T-cell (primary cell): ENCODE measurements around the gene HLTF. TPM values are rescaled to one million over a fixed set of nuclear protein-coding genes. Genes with fewer than 3 reads are reported as not detected.

Experiments used
- ATAC-seq, 4 experiments: fragments of 200-7000 bp in 3 of 4; fragments of 150-1000 bp in 1 of 4; cut with Tn5 transposase; replicated peaks in 1 of 4; 1 replicate in 3 of 4; 2 replicates in 1 of 4; pipeline ENCODE4 v1.10.0; 2021; ENCODE audit warnings: moderate library complexity in 3 of 4, mild to moderate bottlenecking in 2 of 4, moderate number of reproducible peaks in 1 of 4
- CTCF ChIA-PET, 2 donors: fragments of 300-600 bp; sonication (Branson Sonifier 250); formaldehyde crosslinking; loops; one replicate each; lab custom pipeline; 2022; ENCODE audit warnings: antibody characterized with exemption in 2 of 2; lab: Charles Lee
- POLR2A ChIA-PET, 2 donors: fragments of 300-600 bp; sonication (Branson Sonifier 250); formaldehyde crosslinking; loops; one replicate each; lab custom pipeline; 2022; ENCODE audit warnings: antibody characterized with exemption in 2 of 2; lab: Charles Lee
- DNase-seq, 35 experiments: peaks; one replicate each; pipeline versions ENCODE4 v3.0.0 to v3.0.0-alpha.2; 2013 to 2023
- H3K27ac ChIP-seq: one replicate; pipeline ENCODE4 v1.5.1; 2013; ENCODE audit warnings: low read length
- H3K27me3 ChIP-seq, 2 experiments: replicated peaks in 1 of 2; 1 replicate in 1 of 2; 2 replicates in 1 of 2; pipeline versions ENCODE4 v1.6.1 to v1.7.0; 2013; ENCODE audit warnings: low read length in 1 of 2, mixed read lengths in 1 of 2; ENCODE audit not compliant: control insufficient read depth in 2 of 2, insufficient read depth in 2 of 2; ENCODE audit errors: extremely low read depth in 1 of 2
- H3K36me3 ChIP-seq, 2 donors: 1 replicate in 1 of 2; 2 replicates in 1 of 2; pipeline versions ENCODE4 v1.6.1 to v1.7.0; 2013; ENCODE audit warnings: low read length in 1 of 2; ENCODE audit not compliant: control insufficient read depth in 2 of 2, insufficient read depth in 1 of 2; ENCODE audit errors: extremely low read depth in 1 of 2
- H3K4me1 ChIP-seq, 2 experiments: 1 replicate in 1 of 2; 2 replicates in 1 of 2; pipeline versions ENCODE4 v1.6.1 to v1.7.0; 2013; ENCODE audit warnings: low read length in 2 of 2, mixed read lengths in 1 of 2; ENCODE audit not compliant: insufficient read depth in 2 of 2, control insufficient read depth in 1 of 2; ENCODE audit errors: extremely low read depth in 1 of 2
- H3K4me3 ChIP-seq, 2 donors: 1 replicate in 1 of 2; 2 replicates in 1 of 2; pipeline versions ENCODE4 v1.5.1 to v1.7.0; 2013; ENCODE audit warnings: mild to moderate bottlenecking in 2 of 2, low read length in 1 of 2, moderate library complexity in 1 of 2; ENCODE audit not compliant: control insufficient read depth in 1 of 2; ENCODE audit errors: extremely low read depth in 1 of 2
- H3K9me3 ChIP-seq: 2 replicates; pipeline ENCODE4 v1.7.0; 2013
- H3K27ac Mint-ChIP-seq, 2 donors: one replicate each; pipeline ENCODE4 v1.8.0; 2020 to 2021; ENCODE audit warnings: mild to moderate bottlenecking in 2 of 2, mixed read lengths in 2 of 2
- H3K27me3 Mint-ChIP-seq, 2 donors: one replicate each; pipeline ENCODE4 v1.8.0; 2021 to 2022; ENCODE audit warnings: mixed read lengths in 2 of 2
- H3K36me3 Mint-ChIP-seq: one replicate; pipeline ENCODE4 v1.8.0; 2021; ENCODE audit warnings: mixed read lengths
- H3K4me1 Mint-ChIP-seq, 3 donors: one replicate each; pipeline ENCODE4 v1.8.0; 2020 to 2022; ENCODE audit warnings: mixed read lengths in 3 of 3, mild to moderate bottlenecking in 1 of 3
- H3K4me3 Mint-ChIP-seq, 3 donors: one replicate each; pipeline ENCODE4 v1.8.0; 2020 to 2022; ENCODE audit warnings: mild to moderate bottlenecking in 3 of 3, mixed read lengths in 3 of 3, moderate library complexity in 3 of 3
- H3K9me3 Mint-ChIP-seq, 3 donors: one replicate each; pipeline ENCODE4 v1.8.0; 2020 to 2022; ENCODE audit warnings: mixed read lengths in 3 of 3
- WGBS: methylation state at CpG from one replicate; pipeline ENCODE4 v1.1.5; 2013; ENCODE audit warnings: missing lambda C conversion rate; ENCODE audit not compliant: insufficient coverage; 5-methylcytosine and 5-hydroxymethylcytosine counted together
- total RNA-seq, 35 experiments: library from RNA in 6 of 35; stranded (reverse) in 6 of 35; fragments of 120-200 nt in 1 of 35; gene quantifications; one replicate each; pipeline versions ENCODE4 v1.2.1 to v1.2.4 and lab custom pipeline; 2013 to 2026

Gene HLTF
- total RNA-seq, 5 donors from 2014 or later (not counting 1 experiment from before 2014, with no cell fraction given): 12.5 to 25.4 (median 19.1) TPM

DNA sequence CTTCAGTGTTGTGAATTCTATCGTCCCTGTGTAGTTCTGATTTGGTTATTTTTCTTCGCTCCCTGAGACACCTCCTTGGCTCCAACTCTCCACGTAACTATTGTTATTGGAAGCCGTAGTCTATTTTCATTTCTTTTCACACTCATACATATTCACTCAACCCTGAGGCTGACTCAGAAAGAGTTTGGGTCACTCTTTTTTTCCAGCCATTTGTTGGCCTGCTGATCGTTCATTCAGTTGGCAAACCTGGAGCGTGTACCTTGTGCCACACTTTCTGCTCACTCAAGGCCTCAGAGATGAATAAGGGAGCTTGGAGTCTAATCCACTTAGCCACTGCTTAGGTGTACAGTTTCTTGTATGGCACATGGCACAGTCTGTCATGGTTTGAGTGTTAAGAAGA is 72.6 kb downstream of the HLTF start:
- Mint-ChIP-seq H3K36me3 (peaks cover 57% of the 10 kb centered on the region), H3K27ac (no peak overlapping the region), H3K4me3 (no peak overlapping the region), H3K27me3 (no peaks in the 10 kb centered on the region), H3K4me1 (peaks cover 6 to 48% (median 33%) of the 10 kb centered on the region in 3 donors), H3K9me3 (no peaks in the 10 kb centered on the region)
- peaks cover 3 to 42% of the 10 kb centered on the region in 2 donors for H3K36me3 ChIP-seq
- H3K4me1 ChIP-seq: peaks cover 0 to 22% of the 10 kb centered on the region in 2 experiments
- no peaks in the 10 kb centered on the region for H3K9me3 ChIP-seq
- H3K27me3 ChIP-seq: no peaks in the 10 kb centered on the region
- CTCF ChIA-PET: no interaction called here
- H3K27ac ChIP-seq: no peak overlapping the region
- H3K4me3 ChIP-seq: no peak overlapping the region
- DNase-seq: no peak
- 100% methylated on average over 4 of the region's 6 CpGs for WGBS
- ATAC-seq: no peak
- POLR2A ChIA-PET: no interaction called here

DNA sequence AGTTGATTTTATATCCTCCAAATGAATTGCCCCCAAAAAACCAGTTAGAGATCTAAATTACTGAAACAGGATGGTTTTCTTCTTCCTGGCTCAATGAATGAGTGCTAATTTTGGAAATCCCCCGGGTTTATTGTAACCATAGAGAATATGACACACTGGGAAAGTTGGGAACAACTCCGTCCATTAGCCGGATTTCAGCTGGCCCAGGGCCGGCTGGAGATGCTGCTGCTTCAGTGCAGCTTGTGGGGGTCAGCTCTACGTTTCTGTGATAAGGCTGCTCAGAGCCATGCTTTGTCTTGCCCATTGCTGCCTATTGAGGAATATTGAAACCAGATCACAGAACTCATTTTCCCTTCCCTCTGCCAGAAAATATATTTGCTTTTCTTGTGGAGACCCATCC is 74.7 kb downstream of the HLTF start:
- no peaks in the 10 kb centered on the region for H3K9me3 ChIP-seq
- DNase-seq (no peak), ATAC-seq (no peak)
- POLR2A ChIA-PET: interaction anchor here in 1 of 2 donors (0.7 kb wide), 1 partner anchor 16 kb away, joined by 3 read pairs; no protein-coding TSS in a partner anchor
- Mint-ChIP-seq H3K4me1 (peaks cover 6 to 46% (median 37%) of the 10 kb centered on the region in 3 donors), H3K36me3 (peaks cover 67% of the 10 kb centered on the region), H3K27ac (peak overlapping the region in 1 of 2 donors; percentile 28), H3K9me3 (no peaks in the 10 kb centered on the region), H3K27me3 (no peaks in the 10 kb centered on the region), H3K4me3 (no peak overlapping the region)
- no peak overlapping the region for H3K27ac ChIP-seq
- no peak overlapping the region for H3K4me3 ChIP-seq
- 96% methylated on average over 3 of the region's 5 CpGs for WGBS
- CTCF ChIA-PET: no interaction called here
- H3K27me3 ChIP-seq: no peaks in the 10 kb centered on the region
- peaks cover 0 to 24% of the 10 kb centered on the region in 2 experiments for H3K4me1 ChIP-seq
- H3K36me3 ChIP-seq: peaks cover 3 to 41% of the 10 kb centered on the region in 2 donors

DNA sequence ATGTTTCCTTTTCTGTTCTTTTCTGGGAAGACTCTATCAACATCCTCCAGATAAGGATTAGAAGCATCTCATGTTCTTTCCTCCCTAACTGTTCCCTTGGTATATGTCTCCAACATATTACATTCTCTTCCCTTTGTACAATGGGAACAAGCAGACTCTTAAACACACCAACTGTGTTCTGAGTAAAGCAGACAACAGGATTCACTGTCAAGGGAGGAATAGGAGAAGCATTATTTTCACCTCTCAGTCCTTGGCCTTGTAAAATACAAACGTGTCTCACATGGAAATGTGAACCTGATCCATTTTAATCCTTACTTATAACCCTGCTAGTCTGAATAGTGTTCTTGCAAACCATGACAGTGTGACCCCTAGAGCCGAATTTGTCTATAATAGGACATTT is 75.4 kb downstream of the HLTF start:
- POLR2A ChIA-PET: no interaction called here
- no peak overlapping the region for H3K4me3 ChIP-seq
- H3K27me3 ChIP-seq: no peaks in the 10 kb centered on the region
- H3K27ac ChIP-seq: peak overlapping the region; percentile 42
- Mint-ChIP-seq H3K27me3 (no peaks in the 10 kb centered on the region), H3K36me3 (peaks cover 62% of the 10 kb centered on the region), H3K4me1 (peaks cover 6 to 42% (median 32%) of the 10 kb centered on the region in 3 donors), H3K9me3 (no peaks in the 10 kb centered on the region), H3K4me3 (no peak overlapping the region), H3K27ac (peak overlapping the region; percentile 50 to 55)
- peaks cover 3 to 41% of the 10 kb centered on the region in 2 donors for H3K36me3 ChIP-seq
- peaks cover 0 to 24% of the 10 kb centered on the region in 2 experiments for H3K4me1 ChIP-seq
- DNase-seq (no peak), ATAC-seq (no peak)
- H3K9me3 ChIP-seq: no peaks in the 10 kb centered on the region
- CTCF ChIA-PET: no interaction called here
- no CpG with 5 or more reads among the region's 2 CpGs for WGBS

DNA sequence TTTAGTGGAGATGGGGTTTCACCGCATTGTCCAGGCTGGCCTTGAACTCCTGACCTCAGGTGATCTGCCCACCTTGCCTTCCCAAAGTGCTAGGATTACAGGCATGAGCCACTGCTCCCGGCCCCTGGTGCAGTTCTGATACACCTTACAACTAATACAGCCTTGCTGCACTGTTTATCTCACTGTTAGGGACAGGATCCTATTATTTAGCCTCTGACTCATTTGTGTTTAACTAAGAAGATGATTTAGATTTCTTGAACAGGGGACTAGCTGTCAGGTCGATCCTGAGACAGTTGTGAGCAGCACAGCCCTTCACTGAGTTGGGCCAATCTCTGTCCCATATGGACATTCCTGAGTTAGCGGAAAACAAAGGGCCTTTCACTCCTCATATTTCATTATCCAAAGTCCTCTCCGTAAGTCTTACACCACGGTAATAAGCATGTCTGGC is 75.8 kb downstream of the HLTF start:
- peak overlapping the region; percentile 42 for H3K27ac ChIP-seq
- no peaks in the 10 kb centered on the region for H3K27me3 Mint-ChIP-seq
- DNase-seq (no peak), ATAC-seq (no peak)
- H3K9me3 Mint-ChIP-seq: no peaks in the 10 kb centered on the region
- peak overlapping the region; percentile 55 to 65 for H3K27ac Mint-ChIP-seq
- H3K27me3 ChIP-seq: no peaks in the 10 kb centered on the region
- H3K36me3 Mint-ChIP-seq: peaks cover 63% of the 10 kb centered on the region
- H3K4me3 ChIP-seq: no peak overlapping the region
- no peaks in the 10 kb centered on the region for H3K9me3 ChIP-seq
- POLR2A ChIA-PET: no interaction called here
- CTCF ChIA-PET: no interaction called here
- H3K4me3 Mint-ChIP-seq: no peak overlapping the region
- peaks cover 6 to 39% (median 31%) of the 10 kb centered on the region in 3 donors for H3K4me1 Mint-ChIP-seq
- H3K36me3 ChIP-seq: peaks cover 3 to 39% of the 10 kb centered on the region in 2 donors
- 95% methylated on average over 3 of the region's 6 CpGs for WGBS
- peaks cover 0 to 24% of the 10 kb centered on the region in 2 experiments for H3K4me1 ChIP-seq

DNA sequence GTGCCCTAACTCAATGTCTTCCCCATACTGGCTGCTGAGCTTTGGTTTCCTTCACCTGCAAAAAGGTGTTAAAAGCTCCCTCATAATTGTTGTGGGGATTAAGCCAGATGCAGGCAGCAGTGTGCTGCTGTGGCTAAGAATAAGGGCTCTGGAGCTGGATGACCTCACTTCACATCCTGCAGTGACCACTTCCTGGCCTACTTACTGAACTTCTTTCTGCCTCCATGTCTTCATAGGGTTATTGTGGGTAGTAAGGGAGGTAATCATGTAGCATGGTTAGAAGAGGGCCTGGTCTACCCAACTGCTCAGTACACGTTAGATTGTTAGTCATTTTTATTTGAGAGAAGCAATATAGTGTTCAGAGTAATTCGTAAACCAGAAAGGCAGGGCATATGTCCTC is 76.6 kb downstream of the HLTF start:
- Histone ChIP-seq H3K9me3 (no peaks in the 10 kb centered on the region), H3K27ac (peak overlapping the region; percentile 42), H3K4me3 (no peak overlapping the region), H3K27me3 (no peaks in the 10 kb centered on the region), H3K36me3 (peaks cover 3 to 39% of the 10 kb centered on the region in 2 donors), H3K4me1 (peaks cover 0 to 24% of the 10 kb centered on the region in 2 experiments)
- DNase-seq (peak in 30 of 35 experiments; percentile 10 to 77 (median 34)), ATAC-seq (peak; percentile 61 to 92 (median 87))
- CTCF ChIA-PET: interaction anchor here (0.6 to 1.2 kb wide), 5 partner anchors 11 to 40 kb away, joined by 3 to 7 read pairs (median 3); partner anchors contain the start of gene GYG1 (in 1 of the 2)
- H3K27ac Mint-ChIP-seq: peak overlapping the region; percentile 65 to 84
- no peaks in the 10 kb centered on the region for H3K9me3 Mint-ChIP-seq
- POLR2A ChIA-PET: interaction anchor here (0.6 to 1.1 kb wide), 5 partner anchors 9 to 1436 kb away, joined by 3 to 8 read pairs (median 5); partner anchors contain the start of gene GYG1 (in 1 of the 2)
- no peaks in the 10 kb centered on the region for H3K27me3 Mint-ChIP-seq
- no CpG with 5 or more reads among the region's 2 CpGs for WGBS
- peaks cover 57% of the 10 kb centered on the region for H3K36me3 Mint-ChIP-seq
- H3K4me3 Mint-ChIP-seq: peak overlapping the region in 1 of 3 donors; percentile 6
- peaks cover 6 to 33% (median 26%) of the 10 kb centered on the region in 3 donors for H3K4me1 Mint-ChIP-seq

DNA sequence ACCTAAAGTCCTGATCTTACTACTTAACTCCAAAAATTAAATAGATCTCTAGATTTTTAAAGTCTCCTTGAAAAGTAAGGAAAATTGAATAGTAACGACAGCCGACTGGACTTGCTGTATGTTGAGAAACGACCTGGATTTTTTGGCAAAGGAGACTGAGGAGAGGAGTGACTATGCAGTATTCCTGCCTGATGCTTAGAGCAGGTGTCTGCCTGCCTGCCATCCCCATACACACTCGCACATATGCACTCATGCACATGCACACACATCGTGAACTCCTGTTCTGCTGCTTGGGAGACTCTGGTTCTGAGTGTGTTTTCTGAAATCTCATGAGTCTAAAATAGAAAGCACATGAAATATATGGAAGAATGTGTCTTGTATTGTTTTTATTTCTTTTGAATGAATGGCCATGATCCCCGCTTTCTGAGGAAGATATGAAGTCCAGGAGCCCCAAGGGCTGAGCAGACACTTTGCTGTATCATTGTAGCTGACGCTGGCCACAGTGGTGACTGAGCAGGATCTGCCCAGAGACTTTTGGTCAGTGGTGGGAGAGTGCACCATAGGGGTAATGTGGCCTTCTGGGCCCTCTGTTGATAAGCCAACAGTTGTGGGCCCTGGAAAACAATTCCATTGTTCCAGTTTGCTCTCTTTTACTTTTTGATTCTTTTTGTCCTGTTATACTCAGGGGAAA is 78.6 kb downstream of the HLTF start:
- no peaks in the 10 kb centered on the region for H3K9me3 Mint-ChIP-seq
- H3K27ac Mint-ChIP-seq: peak overlapping the region in 1 of 2 donors; percentile 56
- DNase-seq (no peak), ATAC-seq (no peak)
- WGBS: 100% methylated on average over 3 of the region's 7 CpGs
- no peaks in the 10 kb centered on the region for H3K27me3 Mint-ChIP-seq
- Histone ChIP-seq H3K9me3 (no peaks in the 10 kb centered on the region), H3K4me1 (peaks cover 0 to 30% of the 10 kb centered on the region in 2 experiments), H3K36me3 (peaks cover 3 to 37% of the 10 kb centered on the region in 2 donors), H3K4me3 (no peak overlapping the region), H3K27ac (no peak overlapping the region), H3K27me3 (no peaks in the 10 kb centered on the region)
- ChIA-PET POLR2A (no interaction called here), CTCF (interaction anchor here (0.6 to 0.8 kb wide), 2 partner anchors 14 to 17 kb away, joined by 3 read pairs; no protein-coding TSS in a partner anchor)
- peaks cover 0 to 41% (median 33%) of the 10 kb centered on the region in 3 donors for H3K4me1 Mint-ChIP-seq
- H3K4me3 Mint-ChIP-seq: no peak overlapping the region
- H3K36me3 Mint-ChIP-seq: peaks cover 50% of the 10 kb centered on the region
